GM12878 (cell line): ENCODE data around the gene MYO1E. TPM values are rescaled to one million over a fixed set of nuclear protein-coding genes. Genes with fewer than 3 reads are reported as not detected.

Experiments
- ATAC-seq: fragments of 200-7000 bp; cut with Tn5 transposase; 3 replicates; pipeline ENCODE4 v1.9.1; 2020; ENCODE audit warnings: mild to moderate bottlenecking, moderate library complexity
- BruUV-seq: library from RNA; stranded (reverse); fragments of 400-500 nt; replicated peaks from 2 replicates; lab custom pipeline; 2021; lab: Mats Ljungman, UMichigan
- CTCF ChIA-PET: fragments of 300-600 bp; sonication (Branson Sonifier 250); formaldehyde crosslinking; extraction: SDS; loops from one replicate; lab custom pipeline; 2021; ENCODE audit warnings: inconsistent platforms; lab: Yijun Ruan, JAX
- POLR2A ChIA-PET: fragments of 350-600 bp; formaldehyde crosslinking; extraction: SDS; loops from one replicate; lab custom pipeline; 2021; ENCODE audit warnings: inconsistent platforms; lab: Charles Lee
- RAD21 ChIA-PET: fragments of 300-600 bp; sonication (Branson Sonifier 250); formaldehyde crosslinking; loops from one replicate; lab custom pipeline; 2023; ENCODE audit warnings: antibody characterized with exemption; ENCODE audit not compliant: unreplicated experiment; lab: Charles Lee
- SMC1A ChIA-PET: fragments of 300-600 bp; sonication (Branson Sonifier 250); formaldehyde crosslinking; loops from one replicate; lab custom pipeline; 2023; ENCODE audit not compliant: unreplicated experiment, uncharacterized antibody; lab: Charles Lee
- DNase-seq: peaks from one replicate; pipeline ENCODE4 v3.0.0-alpha.2; 2011; ENCODE audit warnings: low read depth, low spot score
- FAIRE-seq: peaks from 3 replicates; lab custom pipeline; 2011; peaks lifted over from hg19 to GRCh38; lab: Jason Lieb, UNC
- H2AFZ ChIP-seq: 2 replicates; pipeline ENCODE4 v1.6.0; 2011; ENCODE audit warnings: low read depth, low read length, control low read depth; ENCODE audit not compliant: control insufficient read depth
- H3K27ac ChIP-seq: 2 replicates; pipeline ENCODE4 v1.5.1; 2011; ENCODE audit warnings: control low read depth; ENCODE audit not compliant: control insufficient read depth, insufficient read depth
- H3K27me3 ChIP-seq, 2 experiments: replicated peaks in 1 of 2; 2 replicates each; pipeline versions ENCODE4 v1.6.0 to v1.6.1; 2011; ENCODE audit warnings: low read length in 1 of 2; ENCODE audit not compliant: control insufficient read depth in 2 of 2, insufficient read depth in 2 of 2
- H3K36me3 ChIP-seq, 2 experiments: 2 replicates each; pipeline ENCODE4 v1.5.1; 2011; ENCODE audit warnings: low read length in 1 of 2; ENCODE audit not compliant: control insufficient read depth in 2 of 2, insufficient read depth in 2 of 2
- H3K4me1 ChIP-seq: 2 replicates; pipeline ENCODE4 v1.6.1; 2011; ENCODE audit warnings: mild to moderate bottlenecking, low read length, moderate library complexity, mixed read lengths; ENCODE audit not compliant: control insufficient read depth, insufficient read depth
- H3K4me2 ChIP-seq: 2 replicates; pipeline ENCODE4 v1.6.0; 2011; ENCODE audit warnings: control low read depth; ENCODE audit not compliant: control insufficient read depth, insufficient read depth
- H3K4me3 ChIP-seq: fragments of 200-600 bp; sonication (generic); 2 replicates; pipeline ENCODE4 v1.5.1; 2016
- H3K79me2 ChIP-seq: 2 replicates; pipeline ENCODE4 v1.6.0; 2011; ENCODE audit warnings: low read length; ENCODE audit not compliant: control insufficient read depth, insufficient read depth
- H3K9ac ChIP-seq: 2 replicates; pipeline ENCODE4 v1.8.0; 2011; ENCODE audit warnings: low read length, control low read depth, mixed read lengths; ENCODE audit not compliant: control insufficient read depth, insufficient read depth
- H3K9me3 ChIP-seq: replicated peaks from 3 replicates; pipeline ENCODE4 v1.5.1; 2011; ENCODE audit warnings: mild to moderate bottlenecking, low read length; ENCODE audit not compliant: control insufficient read depth, insufficient read depth
- H4K20me1 ChIP-seq: 2 replicates; pipeline ENCODE4 v1.6.0; 2011; ENCODE audit not compliant: control insufficient read depth, insufficient read depth
- ATF7 ChIP-seq: fragments of 450-650 bp; IDR thresholded peaks from 2 replicates; pipeline ENCODE4 v1.6.1; 2016; ENCODE audit warnings: low read depth, mild to moderate bottlenecking
- BCL11A ChIP-seq: IDR thresholded peaks from 2 replicates; pipeline ENCODE4 v1.6.1; 2011; ENCODE audit warnings: low read depth, low read length
- FOXK2 ChIP-seq: fragments of 450-650 bp; IDR thresholded peaks from 2 replicates; pipeline ENCODE4 v1.6.1; 2017; ENCODE audit warnings: mild to moderate bottlenecking, moderate library complexity
- GABPA ChIP-seq: IDR thresholded peaks from 2 replicates; pipeline ENCODE4 v1.6.1; 2014; ENCODE audit warnings: antibody characterized with exemption, low read depth, mild to moderate bottlenecking, inconsistent platforms
- HCFC1 ChIP-seq: fragments of 150-350 bp; IDR thresholded peaks from 2 replicates; pipeline ENCODE4 v1.6.1; 2014; ENCODE audit warnings: low read length
- HDAC2 ChIP-seq: fragments of 200-600 bp; sonication (generic); IDR thresholded peaks from 2 replicates; pipeline ENCODE4 v1.6.1; 2017
- KDM1A ChIP-seq: fragments of 200-600 bp; sonication (generic); IDR thresholded peaks from 2 replicates; pipeline ENCODE4 v1.6.1; 2016; ENCODE audit warnings: borderline replicate concordance
- NR2C2 ChIP-seq: IDR thresholded peaks from 2 replicates; pipeline ENCODE4 v1.6.1; 2011; ENCODE audit warnings: borderline replicate concordance, low read depth; ENCODE audit not compliant: control insufficient read depth, insufficient read length
- POLR2A ChIP-seq: IDR thresholded peaks from 2 replicates; pipeline ENCODE4 v1.6.1; 2011; ENCODE audit warnings: low read depth, mild to moderate bottlenecking, low read length
- TBL1XR1 ChIP-seq: IDR thresholded peaks from 2 replicates; pipeline ENCODE4 v1.6.1; 2012; ENCODE audit warnings: low read depth, low read length, improper control_type of control experiment
- TCF3 ChIP-seq: IDR thresholded peaks from 2 replicates; pipeline ENCODE4 v1.6.1; 2012; ENCODE audit warnings: low read depth, mild to moderate bottlenecking, low read length, borderline replicate concordance; ENCODE audit not compliant: insufficient read depth
- ZSCAN29 ChIP-seq: fragments of 450-650 bp; IDR thresholded peaks from 2 replicates; pipeline ENCODE4 v1.6.1; 2017; ENCODE audit warnings: mild to moderate bottlenecking, moderate library complexity
- whole genome bisulfite sequencing: methylation state at CpG from one replicate; pipeline ENCODE4 v1.1.6; 2016; ENCODE audit warnings: low lambda C conversion rate; ENCODE audit not compliant: insufficient replicate concordance, insufficient coverage; ENCODE audit errors: missing lambda C conversion rate; 5-methylcytosine and 5-hydroxymethylcytosine counted together
- in situ Hi-C: fragments of 300-500 bp; cut with MboI; formaldehyde crosslinking; loops from 9 replicates; pipeline ENCODE4 v1.14.3; 2018; ENCODE audit warnings: mixed read lengths
- intact Hi-C: fragments of 100-400 bp; cut with micrococcal nuclease; formaldehyde crosslinking; loops from one replicate; pipeline ENCODE4 v1.14.2; 2022; ENCODE audit not compliant: unreplicated experiment
- polyA plus RNA-seq, 11 experiments: library from polyadenylated mRNA; depleted of rRNA in 4 of 11; unstranded in 6 of 11; stranded (reverse) in 5 of 11; fragments of >200 nt; fragmentation: Nextera tagmentation in 4 of 11; fragmentation: Illumina TruSeq in 1 of 11; extraction: Ambion mirVana in 4 of 11; extraction: Trizol in 1 of 11; gene quantifications; 1 replicate in 1 of 11; 2 replicates in 10 of 11; pipeline versions ENCODE4 v1.2.1 to v1.2.3, GENCODE V29; 2011 to 2016; ENCODE audit warnings: inconsistent platforms in 2 of 11, missing spikeins in 2 of 11, low read depth in 1 of 11
- total RNA-seq, 4 experiments: library from RNA; depleted of rRNA in 3 of 4; stranded (reverse); fragments of >200 nt in 3 of 4; fragmentation: Illumina TruSeq in 1 of 4; extraction: Trizol in 1 of 4; gene quantifications; 2 replicates each; pipeline versions ENCODE4 v1.2.1 to v1.2.3, GENCODE V29; 2013 to 2021
- TF ChIP-seq, protein P1 (sequence below): IDR thresholded peaks from 2 replicates; pipeline ENCODE4 v1.6.1; 2012; ENCODE audit warnings: low read depth, low read length, improper control_type of control experiment

The MYO1E gene
- total and polyA plus RNA-seq, 10 of the 15 experiments (the other 5 are each of a cell fraction or from before 2014, with no cell fraction given) = 10.3 to 266 (median 64.9) TPM

DNA sequence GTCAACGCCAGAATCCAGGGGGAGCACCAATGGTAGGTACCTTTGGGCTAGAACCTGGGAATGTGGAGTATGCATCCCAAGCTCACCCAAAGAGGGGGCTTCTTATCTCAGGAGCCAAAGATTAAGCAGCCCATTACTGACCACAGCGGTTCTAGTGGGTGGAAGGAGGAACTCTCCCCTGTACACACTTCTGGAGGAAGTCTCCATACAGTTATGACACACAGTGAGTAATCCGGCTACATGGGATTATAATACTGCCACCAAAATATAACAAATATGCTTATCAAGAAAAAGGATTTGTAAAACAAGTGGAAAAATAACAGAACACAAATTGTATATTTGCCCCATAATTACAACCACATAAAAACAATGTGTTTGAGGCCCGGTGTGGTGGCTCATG, 8.4 kb downstream of the MYO1E start:
- Histone ChIP-seq H4K20me1 (no peaks in the 10 kb centered on the region; the same call in 1 of the 2 replicates), H3K27ac (no peak overlapping the region), H3K36me3 (peaks cover 0 to 8% of the 10 kb centered on the region in 2 experiments; a peak in 2 of 4 replicates), H3K4me3 (no peak overlapping the region), H3K27me3 (no peaks in the 10 kb centered on the region), H2AFZ (no peak overlapping the region), H3K9ac (no peak overlapping the region), H3K9me3 (no peaks in the 10 kb centered on the region; the same call in 2 of the 3 replicates), H3K4me2 (peak overlapping the region; percentile 34), H3K79me2 (peaks cover 94% of the 10 kb centered on the region), H3K4me1 (peaks cover 23% of the 10 kb centered on the region)
- 83% methylated on average over 4 of the region's 4 CpGs for WGBS
- ChIA-PET SMC1A (interaction anchor here (1.3 kb wide), 1 partner anchor 23 kb away, joined by 3 read pairs; no protein-coding TSS in a partner anchor), RAD21 (no interaction called here), POLR2A (no interaction called here), CTCF (interaction anchor here (0.6 kb wide), 1 partner anchor 42 kb away, joined by 3 read pairs; no protein-coding TSS in a partner anchor)
- ATAC-seq = no peak
- DNase-seq = no peak
- no TSS peak for BruUV-seq
- intact Hi-C loops (no loop called here), in situ Hi-C loops (no loop called here)
- FAIRE-seq = no peak
- TF ChIP-seq HCFC1 (no peak), FOXK2 (no peak), NR2C2 (no peak), TBL1XR1 (no peak), GABPA (no peak), ATF7 (no peak), HDAC2 (no peak), POLR2A (no peak), BCL11A (no peak), TCF3 (no peak), ZSCAN29 (no peak), KDM1A (no peak)
- TF ChIP-seq, protein P1, sequence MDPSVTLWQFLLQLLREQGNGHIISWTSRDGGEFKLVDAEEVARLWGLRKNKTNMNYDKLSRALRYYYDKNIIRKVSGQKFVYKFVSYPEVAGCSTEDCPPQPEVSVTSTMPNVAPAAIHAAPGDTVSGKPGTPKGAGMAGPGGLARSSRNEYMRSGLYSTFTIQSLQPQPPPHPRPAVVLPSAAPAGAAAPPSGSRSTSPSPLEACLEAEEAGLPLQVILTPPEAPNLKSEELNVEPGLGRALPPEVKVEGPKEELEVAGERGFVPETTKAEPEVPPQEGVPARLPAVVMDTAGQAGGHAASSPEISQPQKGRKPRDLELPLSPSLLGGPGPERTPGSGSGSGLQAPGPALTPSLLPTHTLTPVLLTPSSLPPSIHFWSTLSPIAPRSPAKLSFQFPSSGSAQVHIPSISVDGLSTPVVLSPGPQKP = no peak
